ENCODE data around the gene POLG. TPM values are rescaled to one million over a fixed set of nuclear protein-coding genes. Genes with fewer than 3 reads are reported as not detected.

The POLG gene
- total RNA-seq, 2 experiments from 2014 or later = 80.2 to 93.7 TPM

DNA sequence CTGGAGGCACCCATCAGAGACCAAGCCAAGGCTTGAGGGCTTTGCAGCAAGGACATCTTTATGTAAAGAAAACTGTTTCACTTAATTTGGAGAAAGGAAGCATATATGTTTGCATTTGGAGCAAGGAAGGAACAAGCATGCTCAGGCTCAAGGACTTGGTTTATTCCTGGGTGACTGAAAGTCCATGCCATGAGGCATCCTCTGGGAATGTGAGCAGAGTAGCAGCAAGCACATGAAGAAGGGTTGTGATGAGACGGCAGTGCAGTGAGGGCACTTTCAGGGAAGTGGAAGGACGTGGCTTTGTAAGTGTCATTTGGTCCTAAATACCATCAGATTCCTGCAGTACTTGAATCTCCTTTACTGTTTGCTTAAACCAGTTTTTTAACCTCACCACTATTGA lies 26.8 kb downstream of the POLG start:
- peaks cover 97% of the 10 kb centered on the region for H3K36me3 ChIP-seq (ENCODE audit: insufficient read depth, low read length)
- no peaks in the 10 kb centered on the region for H4K20me1 ChIP-seq (ENCODE audit: insufficient read depth, low read length)
- no peaks in the 10 kb centered on the region for H3K4me1 ChIP-seq (ENCODE audit: insufficient read depth, low read length, poor library complexity, severe bottlenecking)
- BruUV-seq (replicated peaks) = no TSS peak
- no peak for DNase-seq (ENCODE audit: low spot score)
- H3K79me2 ChIP-seq (ENCODE audit: insufficient read depth, low read depth, low read length) = no peaks in the 10 kb centered on the region
- ChIA-PET CTCF (ENCODE audit: unreplicated experiment) (no interaction called here), POLR2A (interaction anchor here (1.3 kb wide), 1 partner anchor 23 kb away, joined by 4 read pairs; no protein-coding TSS in a partner anchor)
- H3K4me2 ChIP-seq (ENCODE audit: low read length) = no peak overlapping the region
- H3K4me3 ChIP-seq (ENCODE audit: low read depth, low read length, poor library complexity, severe bottlenecking) = no peak overlapping the region
- H2AFZ ChIP-seq (ENCODE audit: low read length) = no peak overlapping the region
- no peak for TF ChIP-seq EZH2phosphoT487 (IDR thresholded peaks at IDR 0.05; ENCODE audit: borderline replicate concordance, low read depth, low read length)
- TF ChIP-seq, protein P1, sequence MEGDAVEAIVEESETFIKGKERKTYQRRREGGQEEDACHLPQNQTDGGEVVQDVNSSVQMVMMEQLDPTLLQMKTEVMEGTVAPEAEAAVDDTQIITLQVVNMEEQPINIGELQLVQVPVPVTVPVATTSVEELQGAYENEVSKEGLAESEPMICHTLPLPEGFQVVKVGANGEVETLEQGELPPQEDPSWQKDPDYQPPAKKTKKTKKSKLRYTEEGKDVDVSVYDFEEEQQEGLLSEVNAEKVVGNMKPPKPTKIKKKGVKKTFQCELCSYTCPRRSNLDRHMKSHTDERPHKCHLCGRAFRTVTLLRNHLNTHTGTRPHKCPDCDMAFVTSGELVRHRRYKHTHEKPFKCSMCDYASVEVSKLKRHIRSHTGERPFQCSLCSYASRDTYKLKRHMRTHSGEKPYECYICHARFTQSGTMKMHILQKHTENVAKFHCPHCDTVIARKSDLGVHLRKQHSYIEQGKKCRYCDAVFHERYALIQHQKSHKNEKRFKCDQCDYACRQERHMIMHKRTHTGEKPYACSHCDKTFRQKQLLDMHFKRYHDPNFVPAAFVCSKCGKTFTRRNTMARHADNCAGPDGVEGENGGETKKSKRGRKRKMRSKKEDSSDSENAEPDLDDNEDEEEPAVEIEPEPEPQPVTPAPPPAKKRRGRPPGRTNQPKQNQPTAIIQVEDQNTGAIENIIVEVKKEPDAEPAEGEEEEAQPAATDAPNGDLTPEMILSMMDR (conservative IDR thresholded peaks at IDR 0.05; ENCODE audit: low read length) = no peak
- intact Hi-C loops (cut with micrococcal nuclease; ENCODE audit: unreplicated experiment) = no loop called here
- no peaks in the 10 kb centered on the region for H3K9me3 ChIP-seq (ENCODE audit: low read length)
- no peak overlapping the region for H3K27ac ChIP-seq (ENCODE audit: low read depth, low read length, poor library complexity, severe bottlenecking)
- no peaks in the 10 kb centered on the region for H3K9me2 ChIP-seq (ENCODE audit: insufficient read depth, low read length)

- no peak overlapping the region for H2AFZ ChIP-seq (ENCODE audit: low read length)
- H3K4me2 ChIP-seq (ENCODE audit: low read length) = no peak overlapping the region
- no peak for TF ChIP-seq EZH2phosphoT487 (IDR thresholded peaks at IDR 0.05; ENCODE audit: borderline replicate concordance, low read depth, low read length)
- TF ChIP-seq, protein P1 (conservative IDR thresholded peaks at IDR 0.05; ENCODE audit: low read length) = no peak
- H3K79me2 ChIP-seq (ENCODE audit: insufficient read depth, low read depth, low read length) = no peaks in the 10 kb centered on the region
- no peaks in the 10 kb centered on the region for H3K9me2 ChIP-seq (ENCODE audit: insufficient read depth, low read length)
- no peak overlapping the region for H3K4me3 ChIP-seq (ENCODE audit: low read depth, low read length, poor library complexity, severe bottlenecking)
- no peaks in the 10 kb centered on the region for H4K20me1 ChIP-seq (ENCODE audit: insufficient read depth, low read length)
- no peaks in the 10 kb centered on the region for H3K4me1 ChIP-seq (ENCODE audit: insufficient read depth, low read length, poor library complexity, severe bottlenecking)
- H3K36me3 ChIP-seq (ENCODE audit: insufficient read depth, low read length) = peaks cover 96% of the 10 kb centered on the region
- ChIA-PET POLR2A (interaction anchor here (1.3 kb wide), 1 partner anchor 22 kb away, joined by 4 read pairs; no protein-coding TSS in a partner anchor), CTCF (ENCODE audit: unreplicated experiment) (no interaction called here)
- no TSS peak for BruUV-seq (replicated peaks)
- no peak for DNase-seq (ENCODE audit: low spot score)
- H3K9me3 ChIP-seq (ENCODE audit: low read length) = no peaks in the 10 kb centered on the region
- intact Hi-C loops (cut with micrococcal nuclease; ENCODE audit: unreplicated experiment) = no loop called here
- H3K27ac ChIP-seq (ENCODE audit: low read depth, low read length, poor library complexity, severe bottlenecking) = no peak overlapping the region
Observed at GRCh38 chr15:89307046-89307587, 27.5 kb downstream of the POLG start.

DNA sequence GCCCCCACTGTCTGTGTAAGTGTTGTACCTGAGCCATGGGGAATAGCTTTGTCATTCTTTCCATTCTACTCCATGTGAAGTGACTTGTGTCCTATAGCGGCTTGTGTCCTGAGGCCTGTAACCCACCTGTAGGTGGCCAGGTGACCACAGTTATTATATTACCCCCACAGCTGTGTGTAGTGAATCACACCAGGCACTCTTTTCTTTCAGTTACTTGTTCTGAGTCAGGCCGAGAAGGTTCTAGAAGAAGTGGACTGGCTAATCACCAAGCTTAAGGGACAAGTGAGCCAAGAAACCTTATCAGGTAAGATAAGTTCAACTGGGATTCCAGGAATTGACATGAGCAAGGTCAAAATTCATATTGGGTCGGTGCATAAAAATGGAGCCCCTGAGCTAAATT lies 29.2 kb downstream of the POLG start:
- TF ChIP-seq, protein P1 (conservative IDR thresholded peaks at IDR 0.05; ENCODE audit: low read length) = no peak
- TF ChIP-seq EZH2phosphoT487 (IDR thresholded peaks at IDR 0.05; ENCODE audit: borderline replicate concordance, low read depth, low read length) = no peak
- Histone ChIP-seq H3K4me3 (ENCODE audit: low read depth, low read length, poor library complexity, severe bottlenecking) (no peak overlapping the region), H3K27ac (ENCODE audit: low read depth, low read length, poor library complexity, severe bottlenecking) (no peak overlapping the region), H3K79me2 (ENCODE audit: insufficient read depth, low read depth, low read length) (no peaks in the 10 kb centered on the region), H3K4me2 (ENCODE audit: low read length) (no peak overlapping the region), H3K9me3 (ENCODE audit: low read length) (no peaks in the 10 kb centered on the region), H3K4me1 (ENCODE audit: insufficient read depth, low read length, poor library complexity, severe bottlenecking) (no peaks in the 10 kb centered on the region), H3K9me2 (ENCODE audit: insufficient read depth, low read length) (no peaks in the 10 kb centered on the region), H2AFZ (ENCODE audit: low read length) (no peak overlapping the region), H3K36me3 (ENCODE audit: insufficient read depth, low read length) (peaks cover 99% of the 10 kb centered on the region), H4K20me1 (ENCODE audit: insufficient read depth, low read length) (no peaks in the 10 kb centered on the region)
- ChIA-PET CTCF (ENCODE audit: unreplicated experiment) (no interaction called here), POLR2A (interaction anchor here (0.5 to 1.6 kb wide), 2 partner anchors 28 to 47 kb away, joined by 3 to 4 read pairs; no protein-coding TSS in a partner anchor)
- no peak for DNase-seq (ENCODE audit: low spot score)
- BruUV-seq (replicated peaks) = no TSS peak
- intact Hi-C loops (cut with micrococcal nuclease; ENCODE audit: unreplicated experiment) = no loop called here

All from OCI-LY7 (cell line).